Measurements from ENCODE around the gene SRD5A2. TPM values are rescaled to one million over a fixed set of nuclear protein-coding genes. Genes with fewer than 3 reads are reported as not detected.
A peak's percentile ranks its signal among the peaks of the same experiment; 100 is the strongest.
"Not testable (repeated sequence)": the region's sequence is repeated elsewhere in the genome, so short reads cannot be mapped to it uniquely, and the experiment has no call there.

Gene SRD5A2
- total RNA-seq, 2 experiments from 2014 or later: not detected

DNA sequence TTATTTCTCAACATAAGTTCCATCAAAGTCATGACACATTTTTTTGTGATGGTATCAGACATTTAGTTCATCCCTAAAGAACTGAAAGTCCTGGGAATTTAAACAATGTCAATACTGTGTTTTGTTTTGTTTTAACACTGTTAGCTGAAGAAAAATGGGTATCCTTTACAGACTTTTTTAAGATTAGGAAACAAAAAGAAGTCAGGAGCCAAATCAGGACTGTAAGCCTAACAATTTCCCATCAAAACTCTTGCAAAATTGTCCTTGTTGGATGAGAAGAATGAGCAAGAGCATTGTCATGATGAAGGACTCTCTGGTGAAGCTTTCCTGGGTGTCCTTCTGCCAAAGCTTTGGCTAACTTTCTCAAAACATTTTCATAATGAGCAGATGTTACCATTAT, 69.4 kb downstream of the SRD5A2 start:
- Mint-ChIP-seq H3K27me3 (peaks cover 11% of the 10 kb centered on the region), H3K4me3 (no peak overlapping the region), H3K36me3 (ENCODE audit: low read depth) (no peaks in the 10 kb centered on the region), H3K27ac (no peak overlapping the region), H3K4me1 (ENCODE audit: low read depth) (no peaks in the 10 kb centered on the region), H3K9me3 (no peaks in the 10 kb centered on the region)
- DNase-seq (no peak), ATAC-seq (no peak)
- intact Hi-C loops (cut with micrococcal nuclease): no loop called here
- ChIA-PET CTCF (no interaction called here), POLR2A (no interaction called here)
- TF ChIP-seq, protein P1, sequence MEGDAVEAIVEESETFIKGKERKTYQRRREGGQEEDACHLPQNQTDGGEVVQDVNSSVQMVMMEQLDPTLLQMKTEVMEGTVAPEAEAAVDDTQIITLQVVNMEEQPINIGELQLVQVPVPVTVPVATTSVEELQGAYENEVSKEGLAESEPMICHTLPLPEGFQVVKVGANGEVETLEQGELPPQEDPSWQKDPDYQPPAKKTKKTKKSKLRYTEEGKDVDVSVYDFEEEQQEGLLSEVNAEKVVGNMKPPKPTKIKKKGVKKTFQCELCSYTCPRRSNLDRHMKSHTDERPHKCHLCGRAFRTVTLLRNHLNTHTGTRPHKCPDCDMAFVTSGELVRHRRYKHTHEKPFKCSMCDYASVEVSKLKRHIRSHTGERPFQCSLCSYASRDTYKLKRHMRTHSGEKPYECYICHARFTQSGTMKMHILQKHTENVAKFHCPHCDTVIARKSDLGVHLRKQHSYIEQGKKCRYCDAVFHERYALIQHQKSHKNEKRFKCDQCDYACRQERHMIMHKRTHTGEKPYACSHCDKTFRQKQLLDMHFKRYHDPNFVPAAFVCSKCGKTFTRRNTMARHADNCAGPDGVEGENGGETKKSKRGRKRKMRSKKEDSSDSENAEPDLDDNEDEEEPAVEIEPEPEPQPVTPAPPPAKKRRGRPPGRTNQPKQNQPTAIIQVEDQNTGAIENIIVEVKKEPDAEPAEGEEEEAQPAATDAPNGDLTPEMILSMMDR (IDR thresholded peaks at IDR 0.05): no peak

DNA sequence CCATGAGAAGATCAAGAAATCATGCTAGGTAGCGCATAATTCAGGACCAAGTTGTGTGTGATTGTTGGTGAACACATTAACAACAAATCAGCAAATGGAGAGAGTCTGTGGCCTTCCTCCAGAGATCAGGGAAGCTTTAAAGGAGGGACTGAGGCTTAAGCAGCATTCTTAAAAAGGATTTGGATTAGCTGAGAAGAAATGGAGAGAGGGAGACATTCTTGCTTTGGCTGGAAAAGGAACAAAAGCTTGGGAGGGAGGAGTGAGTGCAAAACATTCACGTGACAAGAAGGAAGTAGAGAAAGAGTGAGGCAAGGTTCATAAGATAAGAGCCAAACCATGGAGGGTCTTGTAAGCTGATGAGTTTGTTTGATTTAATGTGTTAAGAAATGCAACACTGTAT, 75.6 kb downstream of the SRD5A2 start:
- Mint-ChIP-seq H3K4me3 (no peak overlapping the region), H3K27ac (no peak overlapping the region), H3K9me3 (no peaks in the 10 kb centered on the region), H3K27me3 (peaks cover 17% of the 10 kb centered on the region), H3K36me3 (ENCODE audit: low read depth) (no peaks in the 10 kb centered on the region), H3K4me1 (ENCODE audit: low read depth) (no peaks in the 10 kb centered on the region)
- ATAC-seq (no peak), DNase-seq (no peak)
- CTCF ChIA-PET: interaction anchor here (1.0 kb wide), 2 partner anchors 17 to 92 kb away, joined by 3 to 4 read pairs; no protein-coding TSS in a partner anchor
- POLR2A ChIA-PET: no interaction called here
- TF ChIP-seq, protein P1 (IDR thresholded peaks at IDR 0.05): no peak
- intact Hi-C loops (cut with micrococcal nuclease): no loop called here

GRCh38 chr2:31504311-31504710, 76.4 kb downstream of the SRD5A2 start:
- no peak for DNase-seq
- intact Hi-C loops (cut with micrococcal nuclease): no loop called here
- Mint-ChIP-seq H3K9me3 (no peaks in the 10 kb centered on the region), H3K4me3 (no peak overlapping the region), H3K36me3 (ENCODE audit: low read depth) (no peaks in the 10 kb centered on the region), H3K27ac (no peak overlapping the region), H3K27me3 (peaks cover 17% of the 10 kb centered on the region), H3K4me1 (ENCODE audit: low read depth) (no peaks in the 10 kb centered on the region)
- CTCF ChIA-PET: no interaction called here
- no peak for ATAC-seq
- POLR2A ChIA-PET: no interaction called here
- TF ChIP-seq, protein P1 (IDR thresholded peaks at IDR 0.05): no peak

DNA sequence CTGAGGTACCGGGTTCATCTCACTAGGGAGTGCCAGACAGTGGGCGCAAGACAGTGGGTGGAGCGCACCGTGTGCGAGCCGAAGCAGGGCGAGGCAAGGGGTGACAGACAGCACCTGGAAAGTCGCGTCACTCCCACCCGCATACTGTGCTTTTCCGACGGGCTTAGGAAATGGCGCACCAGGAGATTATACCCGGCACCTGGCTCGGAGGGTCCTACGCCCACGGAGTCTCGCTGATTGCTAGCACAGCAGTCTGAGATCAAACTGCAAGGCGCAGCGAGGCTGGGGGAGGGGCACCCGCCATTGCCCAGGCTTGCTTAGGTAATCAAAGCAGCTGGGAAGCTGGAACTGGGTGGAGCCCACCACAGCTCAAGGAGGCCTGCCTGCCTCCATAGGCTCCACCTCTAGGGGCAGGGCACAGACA, 84.3 kb downstream of the SRD5A2 start:
- intact Hi-C loops (cut with micrococcal nuclease); H3K9me3 Mint-ChIP-seq; POLR2A ChIA-PET; H3K4me1 Mint-ChIP-seq (ENCODE audit: low read depth); ATAC-seq; H3K4me3 Mint-ChIP-seq; H3K27ac Mint-ChIP-seq; CTCF ChIA-PET; H3K36me3 Mint-ChIP-seq (ENCODE audit: low read depth): not testable (repeated sequence)
- peak; percentile 8 for DNase-seq
- peaks cover 17% of the 10 kb centered on the region for H3K27me3 Mint-ChIP-seq

DNA sequence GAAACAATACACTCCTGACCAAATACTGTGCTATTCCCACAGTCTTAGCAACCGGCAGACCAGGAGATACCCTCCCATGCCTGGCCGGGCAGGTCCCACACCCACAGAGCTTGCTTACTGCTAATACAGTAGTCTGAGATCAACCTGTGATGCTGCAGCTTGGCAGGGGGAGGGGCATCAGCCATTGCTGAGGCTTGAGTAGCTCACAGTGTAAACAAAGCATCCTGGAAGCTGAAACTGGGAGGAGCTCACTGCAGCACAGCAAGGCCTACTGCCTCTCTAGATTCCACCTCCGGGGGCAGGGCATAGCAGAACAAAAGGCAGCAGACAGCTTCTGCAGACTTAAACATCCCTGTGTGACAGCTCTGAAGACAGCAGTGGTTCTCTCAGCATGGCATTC, 91.4 kb downstream of the SRD5A2 start:
- intact Hi-C loops (cut with micrococcal nuclease); H3K4me3 Mint-ChIP-seq; H3K4me1 Mint-ChIP-seq (ENCODE audit: low read depth); DNase-seq; POLR2A ChIA-PET; H3K27ac Mint-ChIP-seq; H3K36me3 Mint-ChIP-seq (ENCODE audit: low read depth); ATAC-seq; H3K9me3 Mint-ChIP-seq; CTCF ChIA-PET: not testable (repeated sequence)
- H3K27me3 Mint-ChIP-seq: peaks cover 25% of the 10 kb centered on the region

DNA sequence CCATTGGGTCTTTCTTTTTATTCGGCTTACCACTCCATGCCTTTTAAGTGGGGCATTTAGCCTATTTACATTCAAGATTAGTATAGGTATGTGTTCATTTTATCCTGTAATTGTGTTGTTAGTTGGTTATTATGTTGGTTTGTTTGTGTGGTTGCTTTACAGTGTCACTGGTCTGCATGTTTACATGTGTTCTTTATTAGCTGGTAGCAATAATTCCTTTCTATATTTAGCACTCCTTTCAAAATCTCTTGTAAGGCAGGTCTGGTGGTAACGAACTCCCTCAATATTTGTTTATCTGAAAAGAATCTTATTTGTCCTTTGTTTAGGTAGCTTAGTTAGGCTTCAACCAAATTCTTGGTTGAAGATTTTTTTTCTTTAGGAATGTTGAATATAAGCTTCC, 97.5 kb downstream of the SRD5A2 start:
- no peak for DNase-seq
- ChIA-PET CTCF (no interaction called here), POLR2A (no interaction called here)
- no peaks in the 10 kb centered on the region for H3K9me3 Mint-ChIP-seq
- H3K27me3 Mint-ChIP-seq: peaks cover 14% of the 10 kb centered on the region
- no peaks in the 10 kb centered on the region for H3K4me1 Mint-ChIP-seq (ENCODE audit: low read depth)
- TF ChIP-seq, protein P1 (IDR thresholded peaks at IDR 0.05): no peak
- no peaks in the 10 kb centered on the region for H3K36me3 Mint-ChIP-seq (ENCODE audit: low read depth)
- H3K27ac Mint-ChIP-seq: no peak overlapping the region
- no peak overlapping the region for H3K4me3 Mint-ChIP-seq
- ATAC-seq: no peak
- intact Hi-C loops (cut with micrococcal nuclease): no loop called here

Data from activated CD8-positive, alpha-beta T cell treated with anti-CD3 and anti-CD28 coated beads for 36 hours (primary cell).